Measurements from ENCODE around the gene TRAF3IP1. TPM values are rescaled to one million over a fixed set of nuclear protein-coding genes. Genes with fewer than 3 reads are reported as not detected.

TRAF3IP1 gene
- total RNA-seq, 4 donors from 2014 or later, result 1.1 to 14.1 (median 10.4) TPM

DNA sequence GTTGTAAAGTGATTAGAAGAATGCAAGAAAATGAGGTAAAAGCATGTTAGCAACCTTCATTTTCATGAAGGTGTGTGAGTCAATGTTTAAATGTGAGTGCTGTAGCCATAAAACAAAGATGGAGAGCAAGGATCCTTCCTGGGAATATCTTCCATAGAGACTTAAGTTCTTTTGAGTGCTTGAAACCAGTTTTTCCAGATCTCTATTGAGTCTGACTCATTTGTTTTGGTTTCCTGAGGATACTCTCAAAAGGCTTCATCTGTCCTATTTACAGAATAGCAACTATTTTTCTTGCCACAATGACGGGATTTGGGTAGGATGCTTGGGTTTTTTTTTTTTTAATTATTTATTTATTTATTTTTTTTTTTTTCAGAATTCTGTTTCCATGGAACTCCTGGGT lies 60.5 kb downstream of the TRAF3IP1 start:
- Histone ChIP-seq H3K9me3 (no peaks in the 10 kb centered on the region), H3K4me3 (no peak overlapping the region), H3K36me3 (peaks cover 0 to 3% (median 0%) of the 10 kb centered on the region in 4 donors), H3K27me3 (no peaks in the 10 kb centered on the region), H3K4me1 (peaks cover 0 to 17% (median 3%) of the 10 kb centered on the region in 4 donors), H3K27ac (no peak overlapping the region)
- no peak for TF ChIP-seq EP300 (IDR thresholded peaks at IDR 0.05; ENCODE audit: low read depth)
- TF ChIP-seq POLR2A (IDR thresholded peaks at IDR 0.05), result no peak
- no peak for TF ChIP-seq CTCF (IDR thresholded peaks at IDR 0.05)
- TF ChIP-seq POLR2AphosphoS5 (IDR thresholded peaks at IDR 0.05), result no peak
- intact Hi-C loops (cut with DNase I; ENCODE audit: low total_unique reads), result no loop called here
- in situ Hi-C loops (cut with MboI; ENCODE audit: low pct_ligation_motif_present in 1 of 4, low pct_unique_long_range_greater_than_20kb in 1 of 4, low sequenced_read_pairs in 3 of 4), result loop anchor here in 1 of 4 donors (10.0 kb wide), 1 partner anchor 74 kb away; no protein-coding TSS in a partner anchor
- WGBS, 2 donors (ENCODE audit: low coverage in 1 of 2), result 58% methylated on average over 1 of the region's 1 CpG; no CpG with 5 or more reads in 1 of the 2 donors
- no peak for DNase-seq

DNA sequence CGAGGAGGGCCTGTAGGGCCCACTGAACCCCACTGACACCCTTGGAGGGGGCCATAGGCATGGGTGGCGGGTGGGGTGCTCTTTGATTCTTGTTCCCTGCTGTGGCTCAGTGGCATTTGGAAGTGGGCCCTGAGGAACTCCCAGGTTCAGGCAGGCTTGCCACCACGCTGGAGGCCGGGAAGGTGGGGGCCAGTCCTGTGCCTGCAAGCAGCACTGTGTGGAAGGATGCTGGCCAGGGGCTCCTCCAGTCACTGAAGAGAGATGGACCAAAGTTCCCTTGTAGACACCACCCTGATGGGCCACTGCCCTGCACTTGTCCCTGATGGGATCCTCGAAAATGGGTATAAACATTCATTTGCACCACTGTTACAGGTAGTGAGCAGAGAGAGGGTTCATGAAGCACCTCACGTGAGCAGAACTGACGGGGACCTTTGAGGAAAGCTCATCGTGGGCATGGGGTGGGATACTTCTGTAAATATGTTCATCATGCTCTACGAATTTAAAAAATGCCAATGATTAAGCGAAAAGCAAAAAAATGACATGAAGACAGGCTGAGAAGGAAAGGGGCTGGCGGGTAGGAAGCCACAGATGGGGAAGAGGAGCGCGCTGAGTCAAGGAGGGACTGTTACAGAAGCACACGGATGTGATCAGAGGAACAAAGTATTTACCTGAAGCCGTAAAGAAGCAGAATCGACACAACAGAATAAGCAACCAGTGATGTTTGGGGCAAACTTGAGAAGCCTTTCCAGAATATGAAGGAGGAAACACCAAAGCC lies 61.2 kb downstream of the TRAF3IP1 start:
- intact Hi-C loops (cut with DNase I; ENCODE audit: low total_unique reads), result no loop called here
- TF ChIP-seq EP300 (IDR thresholded peaks at IDR 0.05; ENCODE audit: low read depth) (no peak), POLR2A (IDR thresholded peaks at IDR 0.05) (no peak), CTCF (IDR thresholded peaks at IDR 0.05) (no peak), POLR2AphosphoS5 (IDR thresholded peaks at IDR 0.05) (no peak)
- no peaks in the 10 kb centered on the region for H3K27me3 ChIP-seq

DNA sequence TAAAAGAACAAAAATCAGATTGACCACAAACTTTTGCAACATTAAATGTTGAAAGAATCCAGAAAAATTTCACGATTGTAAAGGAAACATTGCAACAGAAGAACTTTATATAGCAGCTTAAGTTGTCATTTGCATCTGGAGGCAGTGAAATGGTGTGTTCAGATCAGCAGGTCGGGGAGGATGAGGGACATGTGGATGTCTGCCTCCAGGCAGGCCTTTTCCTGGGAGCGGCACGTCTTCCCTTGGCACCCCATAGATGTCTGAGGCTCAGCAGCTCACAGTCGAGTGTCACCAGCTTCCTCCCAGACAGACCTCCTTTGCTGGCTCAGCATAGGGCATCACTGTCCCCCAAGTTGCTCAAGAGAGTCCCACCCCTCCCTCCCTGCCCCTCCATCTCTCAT lies 62.1 kb downstream of the TRAF3IP1 start:
- intact Hi-C loops (cut with DNase I; ENCODE audit: low total_unique reads), result no loop called here
- no peaks in the 10 kb centered on the region for H3K27me3 ChIP-seq
- WGBS, 2 donors (ENCODE audit: low coverage in 1 of 2), result 75 to 83% methylated on average over 2 to 5 of the region's 5 CpGs
- H3K27ac ChIP-seq, result no peak overlapping the region
- peaks cover 0 to 17% (median 3%) of the 10 kb centered on the region in 4 donors for H3K4me1 ChIP-seq
- DNase-seq, result no peak
- no peak overlapping the region for H3K4me3 ChIP-seq
- in situ Hi-C loops (cut with MboI; ENCODE audit: low pct_ligation_motif_present in 1 of 4, low pct_unique_long_range_greater_than_20kb in 1 of 4, low sequenced_read_pairs in 3 of 4), result loop anchor here in 1 of 4 donors (10.0 kb wide), 1 partner anchor 72 kb away; no protein-coding TSS in a partner anchor
- TF ChIP-seq POLR2A (IDR thresholded peaks at IDR 0.05) (no peak), POLR2AphosphoS5 (IDR thresholded peaks at IDR 0.05) (no peak), CTCF (IDR thresholded peaks at IDR 0.05) (no peak), EP300 (IDR thresholded peaks at IDR 0.05; ENCODE audit: low read depth) (no peak)
- H3K9me3 ChIP-seq, result no peaks in the 10 kb centered on the region
- H3K36me3 ChIP-seq, result peaks cover 0 to 3% (median 0%) of the 10 kb centered on the region in 4 donors

More for the DNA sequence above, 61.2 kb downstream of the TRAF3IP1 start:
- peaks cover 0 to 3% (median 0%) of the 10 kb centered on the region in 4 donors for H3K36me3 ChIP-seq
- no peak overlapping the region for H3K27ac ChIP-seq
- in situ Hi-C loops (cut with MboI; ENCODE audit: low pct_ligation_motif_present in 1 of 4, low pct_unique_long_range_greater_than_20kb in 1 of 4, low sequenced_read_pairs in 3 of 4), result loop anchor here in 1 of 4 donors (10.0 kb wide), 1 partner anchor 73 kb away; no protein-coding TSS in a partner anchor
- H3K9me3 ChIP-seq, result no peaks in the 10 kb centered on the region
- H3K4me1 ChIP-seq, result peaks cover 0 to 17% (median 3%) of the 10 kb centered on the region in 4 donors
- no peak overlapping the region for H3K4me3 ChIP-seq
- DNase-seq, result no peak
- 90 to 91% methylated on average over 10 to 14 of the region's 16 CpGs for WGBS, 2 donors (ENCODE audit: low coverage in 1 of 2)

DNA sequence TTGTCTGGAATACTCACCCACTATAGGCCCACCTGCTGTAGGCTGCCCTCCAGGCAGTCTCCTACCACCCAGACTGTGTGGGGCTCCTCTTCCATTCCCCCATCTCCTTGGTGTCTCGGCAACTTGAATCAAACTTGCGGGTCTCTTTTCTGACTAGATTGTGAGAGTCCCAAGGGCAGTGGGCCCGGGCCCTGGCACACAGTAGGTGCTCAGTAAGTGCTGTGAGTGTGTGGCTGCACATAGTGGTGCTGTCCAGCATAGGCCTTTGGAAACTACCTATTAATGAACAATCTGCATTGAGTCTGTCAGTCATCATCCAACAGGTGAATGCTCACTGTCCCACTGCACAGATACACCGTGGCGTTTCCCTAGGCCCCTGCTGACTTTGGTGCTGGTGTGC lies 62.8 kb downstream of the TRAF3IP1 start:
- intact Hi-C loops (cut with DNase I; ENCODE audit: low total_unique reads) (no loop called here), in situ Hi-C loops (cut with MboI; ENCODE audit: low pct_ligation_motif_present in 1 of 4, low pct_unique_long_range_greater_than_20kb in 1 of 4, low sequenced_read_pairs in 3 of 4) (loop anchor here in 1 of 4 donors (10.0 kb wide), 1 partner anchor 72 kb away; no protein-coding TSS in a partner anchor)
- DNase-seq, result no peak
- Histone ChIP-seq H3K27ac (no peak overlapping the region), H3K4me1 (peaks cover 0 to 17% (median 3%) of the 10 kb centered on the region in 4 donors), H3K36me3 (peaks cover 0 to 3% (median 0%) of the 10 kb centered on the region in 4 donors), H3K9me3 (no peaks in the 10 kb centered on the region), H3K27me3 (no peaks in the 10 kb centered on the region), H3K4me3 (no peak overlapping the region)
- WGBS, 2 donors (ENCODE audit: low coverage in 1 of 2), result 90 to 93% methylated on average over 4 to 5 of the region's 5 CpGs
- TF ChIP-seq POLR2A (IDR thresholded peaks at IDR 0.05) (no peak), CTCF (IDR thresholded peaks at IDR 0.05) (no peak), EP300 (IDR thresholded peaks at IDR 0.05; ENCODE audit: low read depth) (no peak), POLR2AphosphoS5 (IDR thresholded peaks at IDR 0.05) (no peak)
